Measurements from ENCODE around the gene GNA15.
"Not testable (repeated sequence)": the region's sequence is repeated elsewhere in the genome, so short reads cannot be mapped to it uniquely, and the experiment has no call there.

GNA15 gene

GRCh38 chr19:3135961-3136683 is at the start of gene GNA15:
GNA15 (plus strand) TSS chr19:3136033; CDS start chr19:3136451, 418 bp downstream.
- DNase-seq, result no peak

GRCh38 chr19:3087769-3088168 is 48.1 kb upstream of the GNA15 start:
- DNase-seq, result no peak

DNA sequence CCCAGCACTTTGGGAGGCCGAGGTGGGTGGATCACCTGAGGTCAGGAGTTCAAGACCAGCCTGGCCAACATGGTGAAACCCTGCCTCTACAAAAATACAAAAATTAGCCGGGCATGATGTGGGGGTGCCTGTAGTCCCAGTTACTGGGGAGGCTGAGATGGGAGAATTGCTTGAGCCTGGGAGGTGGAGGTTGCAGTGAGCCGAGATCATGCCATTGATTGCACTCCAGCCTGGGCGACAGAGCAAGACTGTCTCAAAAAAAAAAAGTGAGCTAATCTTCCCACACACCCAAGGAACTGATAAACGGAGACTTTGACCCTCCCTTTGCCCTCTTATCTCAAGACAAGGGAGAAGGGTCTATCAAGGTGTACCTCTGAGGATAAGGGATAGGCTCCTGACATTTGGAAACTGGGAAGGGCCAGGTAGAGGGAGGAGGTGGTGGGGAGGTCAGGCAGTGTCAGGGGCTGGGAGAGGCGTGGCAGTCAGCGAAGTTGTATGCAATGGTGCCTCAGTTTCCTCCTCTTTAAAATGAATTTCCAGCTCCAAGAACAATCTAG is 46.5 kb upstream of the GNA15 start:
- not testable (repeated sequence) for DNase-seq

GRCh38 chr19:3094601-3095440 is 41.0 kb upstream of the GNA15 start:
- DNase-seq, result no peak

DNA sequence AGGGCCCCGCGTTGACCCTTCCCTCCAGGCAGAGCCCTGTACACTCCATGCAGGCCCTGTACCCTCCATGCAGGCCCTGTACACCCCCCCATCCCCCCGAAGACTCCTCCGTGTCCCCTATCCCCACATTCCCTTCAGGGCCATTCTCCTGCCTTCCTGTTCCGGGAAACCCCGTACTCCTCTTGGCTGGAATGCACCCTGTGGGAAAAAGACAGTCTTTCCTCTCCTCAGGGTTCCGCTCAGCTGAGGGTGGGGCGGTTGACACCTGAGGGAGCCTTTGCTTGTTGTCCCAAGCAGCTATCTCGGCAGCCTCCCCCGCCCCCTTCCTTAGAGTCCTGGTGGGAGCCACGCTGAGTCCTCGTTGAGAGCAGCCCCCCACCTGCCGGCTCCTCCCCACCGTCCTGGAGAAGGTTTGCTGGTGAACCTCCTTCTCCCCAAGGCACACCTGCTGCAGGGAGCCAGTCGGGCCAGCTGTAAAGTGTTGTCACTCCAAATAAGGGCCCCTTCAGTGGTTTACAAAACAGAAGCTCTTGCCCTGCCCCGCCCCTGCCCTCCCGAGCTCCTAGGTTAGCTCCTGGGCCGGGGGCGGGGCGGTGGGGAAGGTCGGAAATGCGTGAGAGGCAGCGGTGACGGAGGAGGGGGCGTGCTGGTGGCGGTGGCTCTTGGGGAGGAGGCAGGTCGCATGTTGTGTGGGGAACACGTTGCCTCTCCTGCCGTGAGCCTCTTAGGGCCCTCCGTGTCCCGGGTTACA is 40.2 kb upstream of the GNA15 start:
- no peak for DNase-seq

- DNase-seq, result no peak
Measured at GRCh38 chr19:3096267-3096901, 39.4 kb upstream of the GNA15 start.

DNA sequence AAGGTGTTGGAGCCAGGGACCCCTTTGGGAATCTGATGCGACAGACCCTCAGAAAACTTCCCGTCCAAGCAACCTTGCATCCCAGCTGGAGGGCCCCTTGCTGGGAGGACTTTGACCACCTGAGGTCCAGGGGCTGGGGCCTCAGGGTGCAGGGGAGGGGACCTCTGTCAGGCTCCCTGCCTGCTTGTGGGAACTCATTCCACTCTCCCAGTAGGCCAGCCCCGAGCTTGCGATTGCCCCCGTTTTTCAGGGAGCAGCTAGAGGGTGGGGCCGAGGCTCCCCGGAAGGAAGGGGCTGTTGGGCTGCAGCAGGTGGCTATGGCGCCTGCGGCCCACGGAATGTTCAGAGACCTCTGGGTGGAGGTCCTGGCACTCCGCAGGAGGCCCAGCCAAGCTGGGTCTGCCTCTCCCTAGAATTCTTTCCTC is 38.9 kb upstream of the GNA15 start:
- no peak for DNase-seq

DNA sequence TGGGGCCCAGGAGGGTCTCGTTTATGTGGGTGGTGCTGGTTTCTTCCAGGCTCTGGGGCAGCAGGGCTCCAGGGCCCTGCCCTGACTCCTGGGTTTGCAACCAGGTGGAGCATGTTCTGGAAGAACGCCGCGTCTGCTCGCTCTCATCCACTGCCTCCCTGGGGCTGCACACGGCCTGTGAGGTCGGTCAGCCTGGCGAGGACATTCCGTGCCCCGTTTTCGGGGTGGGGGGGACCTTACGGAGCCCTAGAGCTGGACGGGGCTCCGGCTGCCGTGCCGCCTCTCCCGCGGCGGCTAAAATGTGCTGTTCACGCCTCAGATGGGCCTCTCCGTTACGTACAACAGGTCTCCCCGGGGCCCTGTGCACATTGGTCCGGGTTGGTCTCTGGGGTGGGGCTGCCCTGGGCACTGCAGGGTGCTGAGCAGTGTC is 38.4 kb upstream of the GNA15 start:
- DNase-seq, result no peak

DNA sequence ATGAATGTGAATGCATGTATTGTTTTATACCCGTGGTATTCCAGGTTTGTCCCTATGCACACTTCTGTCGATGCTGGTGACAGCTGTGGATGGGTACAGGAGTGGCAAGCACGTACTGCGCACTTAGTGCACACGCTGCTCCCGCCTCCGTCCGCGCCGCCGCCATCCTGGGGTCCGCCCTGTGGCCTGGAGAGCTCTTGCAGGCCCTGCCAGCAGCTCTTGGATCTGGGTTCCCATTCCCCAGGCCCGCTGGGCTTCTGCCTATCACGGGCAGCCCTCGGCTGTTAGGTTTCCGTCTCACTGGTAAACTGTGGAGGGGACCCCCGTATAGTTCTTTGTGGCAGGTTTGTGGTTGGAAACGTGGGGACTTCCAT is 37.7 kb upstream of the GNA15 start:
- no peak for DNase-seq

DNA sequence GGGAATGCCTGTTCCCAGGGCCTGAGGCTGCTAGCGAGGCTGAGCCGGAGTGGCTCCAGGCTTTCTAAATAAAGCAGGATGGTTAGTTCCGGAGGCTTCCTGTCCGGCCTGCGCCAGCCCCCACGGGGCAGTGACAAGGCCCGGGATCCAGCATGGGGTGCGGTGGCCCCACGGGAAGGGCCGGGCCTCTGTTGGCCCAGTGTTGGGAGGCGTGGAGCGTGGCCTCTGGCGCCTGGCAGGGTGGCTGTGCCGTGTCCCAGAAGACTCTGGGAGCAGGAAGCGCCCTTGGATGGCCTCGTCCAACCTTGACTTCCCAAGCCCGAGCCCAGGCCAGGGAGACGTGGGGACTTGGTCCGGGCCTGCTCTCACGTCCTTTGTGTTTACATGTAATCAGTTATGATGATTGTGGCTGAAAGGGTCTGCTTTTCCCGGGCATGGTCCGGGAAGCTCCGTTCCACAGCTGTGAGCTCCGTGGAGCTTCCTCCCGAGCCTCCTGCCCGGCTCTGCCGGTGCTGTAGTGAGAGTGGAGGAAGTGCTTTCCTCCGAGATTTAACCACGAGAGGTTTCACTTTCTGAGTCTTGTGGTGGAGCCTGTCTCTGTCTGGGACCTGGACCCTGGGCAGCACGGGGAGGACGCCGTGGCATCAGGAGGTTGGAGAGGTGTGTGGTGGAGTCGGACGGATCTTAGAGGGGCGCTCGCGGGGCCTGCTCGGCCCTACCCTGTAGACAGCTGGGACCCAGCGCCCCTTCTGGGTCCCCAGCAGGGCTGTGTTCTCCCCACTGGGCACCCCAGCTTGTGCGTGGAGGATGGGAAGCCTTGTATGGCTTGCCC is 37.1 kb upstream of the GNA15 start:
- DNase-seq, result no peak

DNA sequence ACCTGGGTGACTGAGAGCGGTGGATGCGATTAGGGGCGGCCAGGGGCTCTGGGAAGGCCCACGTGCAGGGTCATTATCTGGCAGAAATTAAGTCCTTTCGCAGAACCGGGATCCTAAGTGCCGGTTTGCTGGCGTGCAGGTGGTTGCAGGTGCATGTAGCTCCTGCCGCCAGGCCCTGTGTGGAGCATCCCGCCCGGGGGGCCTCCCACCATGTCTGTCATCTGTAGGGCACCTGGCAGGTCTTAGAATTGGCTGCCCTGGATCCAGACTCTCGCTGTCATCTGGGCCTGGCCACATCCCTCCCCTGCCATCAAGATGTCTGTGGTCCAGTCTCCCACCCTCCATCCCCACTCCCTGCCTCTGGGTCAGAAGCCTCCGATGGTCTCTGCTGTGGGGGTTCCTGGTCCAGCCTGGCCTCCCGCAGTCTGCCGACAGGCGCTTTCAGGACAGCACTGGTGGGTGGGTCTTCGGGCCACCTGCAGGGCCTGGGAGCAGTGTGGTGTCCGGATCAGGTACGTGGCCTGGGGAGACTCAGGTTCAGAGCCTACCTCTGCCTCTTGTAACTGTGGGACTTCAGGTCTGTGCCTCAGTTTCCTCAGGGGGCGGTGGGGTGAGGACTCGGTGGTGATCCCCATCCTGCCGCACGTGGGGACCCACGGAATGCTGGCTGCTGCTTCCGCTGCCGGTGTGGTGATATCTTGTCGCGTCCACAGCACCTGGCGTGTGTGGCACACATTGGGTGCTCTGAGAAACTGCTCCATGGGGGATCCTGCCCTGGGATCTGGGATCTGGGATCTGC is 36.3 kb upstream of the GNA15 start:
- no peak for DNase-seq

DNA sequence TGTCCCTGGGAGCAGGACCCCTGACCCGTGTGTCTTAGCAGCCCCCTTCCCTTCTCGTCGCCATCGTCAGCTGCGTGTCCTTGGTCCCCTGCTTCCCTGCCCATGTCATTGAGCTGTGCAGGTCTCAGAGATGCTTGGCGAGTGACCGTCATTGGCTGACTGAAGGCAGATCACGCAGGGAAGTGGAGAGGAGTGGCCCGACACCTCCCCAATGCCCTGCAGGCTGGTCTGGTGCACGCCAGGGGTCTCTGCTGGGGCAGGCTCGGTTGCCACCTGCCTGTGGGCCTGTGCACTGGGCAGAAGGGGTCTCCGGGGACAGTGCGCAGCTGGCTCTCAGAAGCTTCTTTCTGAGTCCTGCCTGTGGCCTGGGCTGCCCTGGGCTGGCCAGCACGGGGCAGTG is 35.5 kb upstream of the GNA15 start:
- no peak for DNase-seq

GRCh38 chr19:3100747-3101730 is 34.8 kb upstream of the GNA15 start:
- no peak for DNase-seq

- no peak for DNase-seq
Measured at GRCh38 chr19:3102239-3103140, 33.3 kb upstream of the GNA15 start.

- DNase-seq, result no peak
Measured at GRCh38 chr19:3104708-3104983, 31.2 kb upstream of the GNA15 start.

- DNase-seq, result no peak
Measured at GRCh38 chr19:3105641-3106508, 30.0 kb upstream of the GNA15 start.

- no peak for DNase-seq
Measured at GRCh38 chr19:3106509-3107141, 29.2 kb upstream of the GNA15 start.
